ENCODE data around the gene NDUFB7. TPM values are rescaled to one million over a fixed set of nuclear protein-coding genes. Genes with fewer than 3 reads are reported as not detected.

Gene NDUFB7
- total RNA-seq, 1 experiment from 2014 or later, result 1,095 TPM

DNA sequence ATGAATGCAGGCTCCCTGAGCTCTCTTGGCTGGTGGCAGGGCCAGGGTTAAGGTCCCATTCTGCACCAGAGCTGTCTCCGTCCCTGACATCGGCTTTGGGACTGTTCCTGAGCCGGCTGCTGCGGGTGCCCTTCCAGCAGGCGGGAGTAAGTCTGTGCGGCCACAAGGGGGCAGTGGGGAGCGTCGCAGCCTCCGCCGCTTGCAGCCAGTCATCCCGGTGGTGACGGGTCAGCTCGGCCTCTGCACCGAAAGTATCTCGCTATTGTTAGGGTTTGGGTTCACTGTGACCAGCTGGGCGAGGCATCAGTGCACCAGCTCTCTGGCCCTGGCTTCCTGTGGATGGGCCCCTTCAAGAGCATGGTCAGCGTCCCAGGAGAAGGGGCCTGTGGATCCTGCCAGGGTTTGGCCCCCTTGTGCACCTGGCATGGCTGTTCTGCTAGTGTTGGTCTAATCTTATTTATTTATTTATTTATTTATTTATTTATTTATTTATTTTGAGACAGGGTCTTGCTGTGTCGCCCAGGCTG, 15.1 kb downstream of the NDUFB7 start:
- no peaks in the 10 kb centered on the region for H3K9me2 ChIP-seq (replicated peaks; ENCODE audit: low read length)
- no peak overlapping the region for H3K9ac ChIP-seq (ENCODE audit: low read length)
- H3K36me3 ChIP-seq (ENCODE audit: low read depth, low read length), result no peaks in the 10 kb centered on the region; the same call in 1 of the 2 replicates
- CTCF ChIA-PET, result interaction anchor here (0.6 to 1.2 kb wide), 3 partner anchors 8 to 131 kb away, joined by 3 read pairs; partner anchors contain the start of gene NDUFB7
- 0 out of 2 replicates have a peak overlapping the region, but pooled peaks have one; percentile 41 for H3K4me3 ChIP-seq (ENCODE audit: low read length)
- H3K4me2 ChIP-seq (ENCODE audit: low read length), result peak overlapping the region; percentile 75
- no peaks in the 10 kb centered on the region for H3K27me3 ChIP-seq (ENCODE audit: low read length)
- 0 out of 2 replicates have a peak overlapping the region, but pooled peaks have one; percentile 3 for H3K27ac ChIP-seq (ENCODE audit: low read length)
- peak overlapping the region; percentile 13; the same call in 1 of the 2 replicates for H2AFZ ChIP-seq (ENCODE audit: low read length)
- intact Hi-C loops (cut with micrococcal nuclease), result no loop called here
- DNase-seq, result peak; percentile 89
- no peak for TF ChIP-seq EZH2phosphoT487 (IDR thresholded peaks at IDR 0.05; ENCODE audit: borderline replicate concordance, low read length)
- TF ChIP-seq, protein P1, sequence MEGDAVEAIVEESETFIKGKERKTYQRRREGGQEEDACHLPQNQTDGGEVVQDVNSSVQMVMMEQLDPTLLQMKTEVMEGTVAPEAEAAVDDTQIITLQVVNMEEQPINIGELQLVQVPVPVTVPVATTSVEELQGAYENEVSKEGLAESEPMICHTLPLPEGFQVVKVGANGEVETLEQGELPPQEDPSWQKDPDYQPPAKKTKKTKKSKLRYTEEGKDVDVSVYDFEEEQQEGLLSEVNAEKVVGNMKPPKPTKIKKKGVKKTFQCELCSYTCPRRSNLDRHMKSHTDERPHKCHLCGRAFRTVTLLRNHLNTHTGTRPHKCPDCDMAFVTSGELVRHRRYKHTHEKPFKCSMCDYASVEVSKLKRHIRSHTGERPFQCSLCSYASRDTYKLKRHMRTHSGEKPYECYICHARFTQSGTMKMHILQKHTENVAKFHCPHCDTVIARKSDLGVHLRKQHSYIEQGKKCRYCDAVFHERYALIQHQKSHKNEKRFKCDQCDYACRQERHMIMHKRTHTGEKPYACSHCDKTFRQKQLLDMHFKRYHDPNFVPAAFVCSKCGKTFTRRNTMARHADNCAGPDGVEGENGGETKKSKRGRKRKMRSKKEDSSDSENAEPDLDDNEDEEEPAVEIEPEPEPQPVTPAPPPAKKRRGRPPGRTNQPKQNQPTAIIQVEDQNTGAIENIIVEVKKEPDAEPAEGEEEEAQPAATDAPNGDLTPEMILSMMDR (conservative IDR thresholded peaks at IDR 0.05; ENCODE audit: low read depth, low read length), result peak; percentile 98
- POLR2A ChIA-PET (ENCODE audit: unreplicated experiment), result interaction anchor here (0.6 to 1.0 kb wide), 2 partner anchors 13 to 38 kb away, joined by 3 to 5 read pairs; partner anchors contain the start of gene DNAJB1
- peak; percentile 88 for ATAC-seq
- H3K9me3 ChIP-seq (ENCODE audit: low read length), result no peaks in the 10 kb centered on the region
- no peaks in the 10 kb centered on the region for H4K20me1 ChIP-seq (ENCODE audit: low read length)
- BruUV-seq (replicated peaks), result no TSS peak
- H3K79me2 ChIP-seq (ENCODE audit: low read length), result peaks cover 84% of the 10 kb centered on the region
- no peaks in the 10 kb centered on the region for H3F3A ChIP-seq (ENCODE audit: low read length, unreplicated experiment)
- no peaks in the 10 kb centered on the region for H3K4me1 ChIP-seq (ENCODE audit: insufficient read depth, low read length)

DNA sequence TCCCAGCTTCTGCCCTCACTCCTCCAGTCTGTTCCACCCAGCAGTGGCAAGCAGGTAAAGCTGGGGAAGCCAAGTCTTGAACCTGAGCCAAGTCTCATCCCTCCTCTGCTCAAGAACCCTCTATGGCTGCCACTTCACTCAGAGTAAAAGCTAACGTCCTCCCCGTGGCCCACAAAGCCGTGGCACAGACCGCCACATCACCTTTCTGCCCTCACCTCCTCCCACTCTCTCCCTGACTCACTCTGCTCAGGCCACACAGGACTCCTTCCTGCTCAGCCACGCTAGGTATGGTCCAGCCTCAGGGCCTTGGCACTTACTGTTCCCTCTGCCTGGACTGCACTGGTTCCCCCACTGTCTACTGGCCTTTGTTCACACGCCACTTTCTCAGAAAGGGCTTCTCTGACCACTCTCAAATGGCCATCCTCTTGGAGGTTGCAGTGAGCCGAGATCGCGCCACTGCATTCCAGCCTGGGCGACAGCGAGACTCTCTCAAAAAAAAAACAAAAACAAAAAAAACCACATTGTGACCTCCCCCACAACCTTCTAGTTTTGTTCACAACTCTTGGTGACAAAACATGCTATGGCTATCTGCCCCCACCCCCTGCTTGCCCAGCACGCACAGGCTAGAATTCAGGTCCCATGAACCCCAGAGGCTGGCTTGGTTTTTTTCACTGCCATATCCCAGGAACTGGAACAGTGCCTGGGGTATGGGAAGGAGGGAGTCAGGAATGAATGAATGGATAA, 15.8 kb downstream of the NDUFB7 start:
- H3K9me3 ChIP-seq (ENCODE audit: low read length), result no peaks in the 10 kb centered on the region
- DNase-seq, result peak; percentile 53
- no peak for TF ChIP-seq EZH2phosphoT487 (IDR thresholded peaks at IDR 0.05; ENCODE audit: borderline replicate concordance, low read length)
- TF ChIP-seq, protein P1 (conservative IDR thresholded peaks at IDR 0.05; ENCODE audit: low read depth, low read length), result no peak
- no peak for TF ChIP-seq EZH2 (IDR thresholded peaks at IDR 0.05; ENCODE audit: low read length, unreplicated experiment)
- 0 out of 2 replicates have a peak overlapping the region, but pooled peaks have one; percentile 3 for H3K27ac ChIP-seq (ENCODE audit: low read length)
- H3K4me1 ChIP-seq (ENCODE audit: insufficient read depth, low read length), result 0 out of 2 replicates have a peak, but pooled peaks cover 1% of the 10 kb centered on the region
- H3K4me2 ChIP-seq (ENCODE audit: low read length), result peak overlapping the region; percentile 75
- POLR2A ChIA-PET (ENCODE audit: unreplicated experiment), result interaction anchor here (1.0 kb wide), 1 partner anchor 38 kb away, joined by 5 read pairs; the partner anchor contains the start of gene DNAJB1
- 0 out of 2 replicates have a peak overlapping the region, but pooled peaks have one; percentile 13 for H2AFZ ChIP-seq (ENCODE audit: low read length)
- no peak overlapping the region for H3K9ac ChIP-seq (ENCODE audit: low read length)
- H4K20me1 ChIP-seq (ENCODE audit: low read length), result no peaks in the 10 kb centered on the region
- H3K4me3 ChIP-seq (ENCODE audit: low read length), result no peak overlapping the region
- no peaks in the 10 kb centered on the region; the same call in 1 of the 2 replicates for H3K36me3 ChIP-seq (ENCODE audit: low read depth, low read length)
- no peaks in the 10 kb centered on the region for H3F3A ChIP-seq (ENCODE audit: low read length, unreplicated experiment)
- H3K9me2 ChIP-seq (replicated peaks; ENCODE audit: low read length), result no peaks in the 10 kb centered on the region
- H3K79me2 ChIP-seq (ENCODE audit: low read length), result peaks cover 83% of the 10 kb centered on the region
- H3K27me3 ChIP-seq (ENCODE audit: low read length), result no peaks in the 10 kb centered on the region
- intact Hi-C loops (cut with micrococcal nuclease), result no loop called here
- CTCF ChIA-PET, result interaction anchor here (0.6 to 1.2 kb wide), 3 partner anchors 16 to 132 kb away, joined by 3 to 4 read pairs (median 3); partner anchors contain the start of genes DNAJB1 and NDUFB7
- BruUV-seq (replicated peaks), result no TSS peak
- peak; percentile 61 for ATAC-seq

Measured in PC-3 (cell line).